GM18502 (cell line): ENCODE measurements around the gene SRRM1.
A peak's percentile ranks its signal among the peaks of the same experiment; 100 is the strongest.
"Not testable (repeated sequence)": the region's sequence is repeated elsewhere in the genome, so short reads cannot be mapped to it uniquely, and the experiment has no call there.

Experiments
- ATAC-seq: cut with Tn5 transposase; IDR thresholded peaks from one replicate; pipeline ENCODE4 v1.9.1; 2021; ENCODE audit warnings: mild to moderate bottlenecking; ENCODE audit not compliant: unreplicated experiment, poor library complexity

Gene SRRM1

GRCh38 chr1:24641646-24642151, 1.4 kb upstream of the SRRM1 start:
- no peak for ATAC-seq

- peak; percentile 17 for ATAC-seq
Measured at GRCh38 chr1:24643363-24644099, 429 bp downstream of the SRRM1 start.

- no peak for ATAC-seq
Measured at GRCh38 chr1:24644100-24644384, 940 bp downstream of the SRRM1 start.

GRCh38 chr1:24648919-24649318, 5.8 kb downstream of the SRRM1 start:
- no peak for ATAC-seq

- ATAC-seq, result no peak
Measured at GRCh38 chr1:24652382-24652781, 9.3 kb downstream of the SRRM1 start.

- ATAC-seq, result no peak
Measured at GRCh38 chr1:24654010-24654409, 10.9 kb downstream of the SRRM1 start.

- no peak for ATAC-seq
Measured at GRCh38 chr1:24656046-24656445, 12.9 kb downstream of the SRRM1 start.

GRCh38 chr1:24657781-24658180, 14.7 kb downstream of the SRRM1 start:
- no peak for ATAC-seq

GRCh38 chr1:24659166-24659904, 16.2 kb downstream of the SRRM1 start:
- ATAC-seq, result no peak

- no peak for ATAC-seq
Measured at GRCh38 chr1:24659993-24660665, 17.0 kb downstream of the SRRM1 start.

- no peak for ATAC-seq
Measured at GRCh38 chr1:24664507-24665033, 21.5 kb downstream of the SRRM1 start.

- ATAC-seq, result no peak
Measured at GRCh38 chr1:24666794-24667193, 23.7 kb downstream of the SRRM1 start.

GRCh38 chr1:24671372-24671771, 28.3 kb downstream of the SRRM1 start:
- ATAC-seq, result not testable (repeated sequence)

- not testable (repeated sequence) for ATAC-seq
Measured at GRCh38 chr1:24672686-24673085, 29.6 kb downstream of the SRRM1 start.

- no peak for ATAC-seq
Measured at GRCh38 chr1:24673341-24673740, 30.2 kb downstream of the SRRM1 start.

GRCh38 chr1:24678421-24678820, 35.3 kb downstream of the SRRM1 start:
- ATAC-seq, result not testable (repeated sequence)

GRCh38 chr1:24679725-24680124, 36.6 kb downstream of the SRRM1 start:
- ATAC-seq, result no peak

GRCh38 chr1:24683713-24684162, 40.6 kb downstream of the SRRM1 start:
- ATAC-seq, result no peak

GRCh38 chr1:24688033-24688432, 44.9 kb downstream of the SRRM1 start:
- ATAC-seq, result no peak

- no peak for ATAC-seq
Measured at GRCh38 chr1:24688621-24689195, 45.6 kb downstream of the SRRM1 start.

GRCh38 chr1:24691051-24691450, 47.9 kb downstream of the SRRM1 start:
- ATAC-seq, result no peak
